Measurements from ENCODE around the gene CDHR3. TPM values are rescaled to one million over a fixed set of nuclear protein-coding genes. Genes with fewer than 3 reads are reported as not detected.
"Not testable (repeated sequence)": the region's sequence is repeated elsewhere in the genome, so short reads cannot be mapped to it uniquely, and the experiment has no call there.

Gene CDHR3, protein sequence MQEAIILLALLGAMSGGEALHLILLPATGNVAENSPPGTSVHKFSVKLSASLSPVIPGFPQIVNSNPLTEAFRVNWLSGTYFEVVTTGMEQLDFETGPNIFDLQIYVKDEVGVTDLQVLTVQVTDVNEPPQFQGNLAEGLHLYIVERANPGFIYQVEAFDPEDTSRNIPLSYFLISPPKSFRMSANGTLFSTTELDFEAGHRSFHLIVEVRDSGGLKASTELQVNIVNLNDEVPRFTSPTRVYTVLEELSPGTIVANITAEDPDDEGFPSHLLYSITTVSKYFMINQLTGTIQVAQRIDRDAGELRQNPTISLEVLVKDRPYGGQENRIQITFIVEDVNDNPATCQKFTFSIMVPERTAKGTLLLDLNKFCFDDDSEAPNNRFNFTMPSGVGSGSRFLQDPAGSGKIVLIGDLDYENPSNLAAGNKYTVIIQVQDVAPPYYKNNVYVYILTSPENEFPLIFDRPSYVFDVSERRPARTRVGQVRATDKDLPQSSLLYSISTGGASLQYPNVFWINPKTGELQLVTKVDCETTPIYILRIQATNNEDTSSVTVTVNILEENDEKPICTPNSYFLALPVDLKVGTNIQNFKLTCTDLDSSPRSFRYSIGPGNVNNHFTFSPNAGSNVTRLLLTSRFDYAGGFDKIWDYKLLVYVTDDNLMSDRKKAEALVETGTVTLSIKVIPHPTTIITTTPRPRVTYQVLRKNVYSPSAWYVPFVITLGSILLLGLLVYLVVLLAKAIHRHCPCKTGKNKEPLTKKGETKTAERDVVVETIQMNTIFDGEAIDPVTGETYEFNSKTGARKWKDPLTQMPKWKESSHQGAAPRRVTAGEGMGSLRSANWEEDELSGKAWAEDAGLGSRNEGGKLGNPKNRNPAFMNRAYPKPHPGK
- 16.1 TPM for total RNA-seq

DNA sequence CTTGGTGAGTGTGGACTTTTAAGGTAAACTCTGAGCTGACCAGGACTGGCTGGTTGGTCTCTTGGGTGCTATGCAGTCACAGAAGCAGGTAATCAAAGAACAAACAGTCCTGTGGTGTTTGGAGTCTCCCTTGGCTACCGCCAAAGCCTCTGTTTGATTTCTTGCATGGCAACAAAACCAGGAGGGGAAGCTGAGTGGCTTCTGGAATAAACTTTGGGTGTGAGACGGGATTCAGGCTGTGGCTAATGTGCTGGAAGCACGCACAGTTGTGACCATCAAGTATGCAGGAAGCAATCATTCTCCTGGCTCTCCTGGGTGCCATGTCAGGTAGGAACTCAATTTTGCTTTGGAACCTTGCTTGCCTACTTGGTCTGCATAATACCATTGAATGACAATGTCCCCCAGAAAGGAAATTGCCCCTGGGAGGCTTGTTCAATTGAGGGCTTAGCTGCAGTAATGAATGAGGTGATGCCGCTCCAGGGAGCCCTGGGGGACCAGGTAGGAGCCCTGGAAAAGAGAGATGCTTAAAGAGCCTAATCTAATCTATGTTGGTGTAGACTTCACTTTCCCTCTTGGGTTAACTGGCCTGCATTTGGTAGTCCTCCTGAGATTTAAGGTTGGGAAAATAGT lies at the start of gene CDHR3:
TSS of gene CDHR3 (plus strand) at position 227 of the 630 bp plus-strand sequence. CDS start at position 282, 55 bp downstream.
- no peak for DNase-seq

DNA sequence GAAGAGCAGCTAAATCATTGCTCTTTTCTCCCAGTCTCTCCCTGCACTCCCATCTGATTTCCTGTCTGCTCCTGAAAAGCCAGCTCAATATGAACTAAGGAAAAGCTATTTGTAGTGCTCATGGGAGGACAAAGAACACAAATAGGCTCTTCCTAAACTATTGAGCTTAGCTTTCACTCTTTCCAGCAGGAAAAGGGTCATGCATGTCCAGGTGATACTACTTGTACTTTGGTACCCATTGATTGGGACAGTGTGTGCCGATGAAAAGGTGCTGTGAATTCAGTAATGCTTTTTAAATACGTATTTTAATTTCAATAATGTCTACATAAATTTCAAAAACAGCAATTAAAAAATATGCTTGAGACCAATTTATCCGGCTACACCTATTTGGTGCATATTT lies 49.1 kb upstream of the CDHR3 start:
- no peak for DNase-seq

- DNase-seq: no peak
Measured at GRCh38 chr7:105916603-105917002, 46.5 kb upstream of the CDHR3 start.

GRCh38 chr7:105917659-105918058 lies 45.4 kb upstream of the CDHR3 start:
- DNase-seq: no peak

DNA sequence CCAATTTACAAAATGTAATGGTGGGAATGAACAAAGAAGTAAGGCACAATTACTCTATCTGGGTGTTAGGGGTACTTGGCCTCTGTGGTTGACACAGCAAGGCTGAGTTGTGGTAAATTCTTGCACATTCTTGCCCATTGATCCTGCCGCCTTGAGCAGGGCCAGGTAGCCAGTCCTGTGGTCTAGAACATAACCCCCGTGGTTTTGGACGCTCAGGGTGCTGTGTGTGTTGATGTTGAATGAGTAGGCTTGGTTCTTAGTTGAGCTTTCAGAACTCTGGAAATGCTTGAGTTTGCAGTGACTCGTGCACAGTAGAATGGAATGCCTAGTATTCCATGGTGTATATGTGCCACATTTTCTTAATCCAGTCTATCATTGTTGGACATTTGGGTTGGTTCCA lies 42.3 kb upstream of the CDHR3 start:
- DNase-seq: no peak

DNA sequence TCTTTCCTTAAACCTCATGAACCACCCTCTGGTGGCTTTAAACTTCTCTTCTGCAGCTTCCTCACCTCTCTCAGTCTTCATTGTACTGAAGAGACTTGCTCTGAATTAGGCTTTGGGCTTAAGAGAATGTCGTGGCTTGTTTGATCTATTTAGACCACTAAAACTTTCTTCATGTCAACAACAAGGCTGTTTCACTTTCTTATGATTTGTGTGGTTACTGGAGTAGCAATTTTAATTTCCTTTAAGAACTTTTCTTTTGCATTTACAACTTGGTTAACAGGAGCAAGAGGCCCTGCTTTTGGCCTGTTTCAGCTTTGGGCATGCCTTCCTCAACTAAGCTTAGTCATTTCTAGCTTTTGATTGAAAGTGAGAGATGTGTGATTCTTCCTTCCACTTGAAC lies 38.1 kb upstream of the CDHR3 start:
- DNase-seq: no peak

DNA sequence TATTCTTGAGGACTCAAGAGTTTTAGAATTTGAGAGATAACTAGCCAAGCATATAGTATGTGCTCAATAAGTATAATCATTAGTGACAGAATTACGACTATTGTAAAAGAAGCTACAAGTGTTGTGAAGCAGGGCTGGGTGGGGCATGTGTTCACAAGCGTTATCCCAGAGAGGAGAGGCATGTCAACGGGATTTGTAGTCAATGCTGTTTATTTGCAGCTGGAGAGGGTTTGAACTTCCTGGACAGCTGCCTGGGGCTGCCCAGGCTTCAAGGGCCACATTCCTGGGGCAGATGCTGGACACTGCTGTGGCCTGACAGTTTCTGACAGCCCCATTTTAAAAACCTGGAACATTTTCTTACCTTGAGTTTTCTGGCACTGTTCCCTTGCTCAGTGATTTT lies 36.9 kb upstream of the CDHR3 start:
- no peak for DNase-seq

GRCh38 chr7:105931179-105931578 lies 31.9 kb upstream of the CDHR3 start:
- DNase-seq: no peak

DNA sequence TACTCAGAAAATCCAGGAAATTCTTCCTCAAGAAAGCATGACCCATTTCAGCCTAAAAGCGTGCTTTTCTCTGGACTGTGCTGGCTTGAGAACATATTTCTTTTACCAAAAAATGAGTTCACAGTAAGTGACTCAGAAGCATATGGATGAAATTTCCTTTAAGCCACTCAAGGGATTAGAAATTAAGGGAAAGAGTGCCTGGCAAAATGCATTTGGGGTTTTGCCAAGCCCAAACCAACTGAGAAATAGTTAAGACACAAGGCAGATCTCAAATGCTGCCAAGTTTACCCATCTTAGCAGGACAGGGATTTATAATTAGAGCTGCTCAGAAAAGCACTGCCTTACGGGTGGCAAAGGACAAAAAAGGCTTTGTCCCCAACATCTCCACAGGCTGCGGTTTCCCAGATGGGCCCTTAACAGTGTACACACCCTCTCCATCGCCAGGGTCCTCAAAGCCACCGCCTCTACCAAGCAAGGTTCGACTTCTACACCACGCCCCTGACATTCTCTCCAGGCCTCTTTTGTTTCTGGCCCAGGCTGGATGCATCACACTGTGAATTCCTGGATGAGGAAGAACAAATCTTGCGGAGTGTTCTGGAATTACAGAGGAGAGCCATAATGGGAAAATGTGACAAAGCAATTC lies 30.1 kb upstream of the CDHR3 start:
- peak; percentile 53 for DNase-seq

DNA sequence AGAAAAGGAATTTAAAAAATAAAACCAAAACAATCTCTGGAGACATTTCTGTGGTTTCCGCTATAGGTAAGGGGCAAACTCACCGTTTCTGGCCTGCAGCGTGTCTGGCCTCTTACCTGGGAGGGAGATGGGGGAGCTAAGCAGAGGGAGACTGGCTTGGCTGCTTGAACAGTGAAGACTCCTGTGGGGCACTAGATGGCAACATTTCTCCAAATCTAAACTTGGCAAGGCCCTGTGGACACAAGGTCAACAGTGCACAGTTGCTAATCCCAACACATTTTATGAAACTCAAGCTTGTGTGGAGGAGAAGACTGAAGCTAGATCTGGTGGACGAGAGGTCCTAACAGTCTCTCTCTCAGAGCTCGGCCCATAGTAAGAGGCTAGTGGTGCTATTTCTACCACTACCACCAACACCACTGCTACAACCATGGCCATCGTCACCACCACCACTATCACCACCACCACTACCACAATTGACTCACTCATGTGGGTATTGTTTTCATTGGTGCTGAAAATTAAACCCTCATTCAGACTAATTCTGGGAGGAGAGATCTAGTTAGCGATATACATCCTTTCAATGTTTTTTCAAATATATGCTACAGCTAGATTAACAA lies 28.4 kb upstream of the CDHR3 start:
- no peak for DNase-seq

DNA sequence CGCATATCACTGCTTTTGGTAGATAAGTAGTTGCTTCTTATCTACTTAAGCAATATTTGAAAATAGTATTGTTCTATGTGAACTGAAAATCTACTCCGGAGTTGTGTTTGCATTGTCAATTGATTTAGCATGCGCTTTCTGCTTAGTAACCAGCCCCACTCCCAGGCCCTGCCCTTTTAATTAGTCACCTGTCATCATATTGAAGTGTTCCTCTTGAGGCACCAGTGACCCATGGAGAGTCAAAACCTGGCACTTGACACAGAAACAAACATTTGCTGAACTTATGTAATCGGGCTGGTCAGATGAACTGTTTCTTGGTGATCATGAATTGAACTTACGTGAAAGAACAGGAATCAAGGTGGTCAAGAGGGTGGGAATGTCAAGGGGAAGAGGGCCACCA lies 27.8 kb upstream of the CDHR3 start:
- DNase-seq: no peak

DNA sequence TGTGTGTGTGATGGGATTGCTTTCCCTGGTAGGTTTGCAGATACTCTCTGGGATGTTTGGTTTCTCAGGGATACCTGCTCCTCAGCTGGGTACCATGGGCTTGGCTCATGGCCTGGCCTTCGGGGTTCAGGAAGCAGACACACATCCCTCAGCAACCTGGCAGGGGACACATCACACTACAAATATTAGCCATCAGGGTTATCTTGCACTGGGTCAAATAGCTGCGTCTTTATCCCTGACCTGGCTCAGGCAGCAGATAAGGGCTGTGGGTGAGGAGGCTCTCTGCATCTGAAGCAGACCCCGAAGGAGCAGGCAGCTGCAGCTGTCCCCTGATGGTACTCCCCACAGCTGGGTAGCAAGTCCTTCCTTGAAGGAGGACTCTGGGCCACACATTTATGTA lies 25.7 kb upstream of the CDHR3 start:
- DNase-seq: no peak

DNA sequence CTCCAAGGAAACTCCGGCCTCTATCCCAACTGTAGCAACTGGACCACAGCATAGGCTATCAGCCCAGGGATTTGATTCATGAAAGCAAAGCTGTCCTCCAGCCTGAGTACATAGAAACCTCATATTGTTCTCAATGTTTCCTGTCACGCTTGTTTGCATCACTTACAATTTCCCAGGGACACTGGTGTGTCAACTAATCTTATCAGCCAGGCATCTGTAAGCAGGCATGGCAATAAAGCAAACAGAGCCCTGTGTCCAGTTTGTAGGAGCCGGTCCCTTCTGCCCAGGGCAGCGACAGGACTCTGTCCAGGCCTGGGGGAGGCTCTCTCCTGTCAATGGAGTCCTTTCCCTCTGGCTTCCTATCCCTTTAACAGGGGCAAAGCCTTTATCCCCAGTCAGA lies 23.0 kb upstream of the CDHR3 start:
- DNase-seq: no peak

GRCh38 chr7:105941596-105941995 lies 21.5 kb upstream of the CDHR3 start:
- no peak for DNase-seq

- DNase-seq: no peak
Measured at GRCh38 chr7:105943486-105943885, 19.6 kb upstream of the CDHR3 start.

- DNase-seq: no peak
Measured at GRCh38 chr7:105945848-105946247, 17.2 kb upstream of the CDHR3 start.

- DNase-seq: no peak
Measured at GRCh38 chr7:105951597-105951996, 11.5 kb upstream of the CDHR3 start.

- no peak for DNase-seq
Measured at GRCh38 chr7:105952917-105953595, 10.0 kb upstream of the CDHR3 start.

DNA sequence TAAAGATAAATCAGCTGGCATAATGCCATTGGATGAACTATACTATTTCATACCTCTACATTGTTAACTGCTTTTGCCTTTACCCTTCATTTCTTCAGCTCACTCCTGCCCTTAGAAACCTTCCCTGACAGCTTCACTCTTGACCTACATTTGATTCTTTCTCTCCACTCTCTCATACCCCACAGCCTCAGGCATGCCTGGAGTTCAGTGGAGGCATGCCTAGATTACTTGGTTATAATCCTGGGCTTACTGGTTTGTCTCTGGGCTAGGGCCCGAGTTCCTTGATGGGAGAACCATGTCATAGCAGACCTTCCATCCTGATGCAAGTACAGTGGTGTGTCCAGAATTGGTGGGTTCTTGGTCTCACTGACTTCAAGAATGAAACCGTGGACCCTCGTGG lies 8.4 kb upstream of the CDHR3 start:
- no peak for DNase-seq

- DNase-seq: not testable (repeated sequence)
Measured at GRCh38 chr7:105955651-105956466, 7.2 kb upstream of the CDHR3 start.

DNA sequence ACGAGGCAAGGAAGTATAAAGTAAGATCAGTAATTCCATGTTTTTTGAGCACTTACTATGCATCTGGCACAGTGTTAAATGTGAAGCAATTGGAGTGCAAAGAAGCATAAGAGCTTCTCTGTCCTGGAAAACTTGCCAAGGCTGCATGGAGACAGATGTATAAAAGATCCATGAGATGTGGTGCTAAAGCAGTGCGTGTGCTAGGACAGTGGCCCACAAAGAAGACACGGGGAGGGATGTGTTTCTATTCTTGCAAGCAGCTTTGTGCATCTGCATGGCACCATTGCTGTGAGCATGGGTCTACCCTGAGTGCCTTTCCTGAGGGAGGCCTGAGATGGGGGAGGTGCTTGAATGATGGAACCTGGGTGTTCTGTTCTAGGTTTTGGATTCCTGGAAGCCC lies 5.1 kb upstream of the CDHR3 start:
- peak; percentile 33 for DNase-seq

Measured in occipital lobe (tissue), 2 donors.